Lower leg skin (tissue), 3 donors: ENCODE measurements around the gene CHST8.

Source experiments
- CTCF ChIP-seq, 3 donors: fragments of 450-650 bp; IDR thresholded peaks; one replicate each; pipeline ENCODE4 v1.5.1; 2016; ENCODE audit warnings: antibody characterized with exemption in 3 of 3, mild to moderate bottlenecking in 3 of 3, moderate library complexity in 2 of 3
- POLR2A ChIP-seq, 2 donors: fragments of 450-650 bp; IDR thresholded peaks; one replicate each; pipeline ENCODE4 v1.6.1; 2016 to 2017; ENCODE audit warnings: antibody characterized with exemption in 2 of 2, mild to moderate bottlenecking in 1 of 2, moderate library complexity in 1 of 2

- TF ChIP-seq CTCF (IDR thresholded peaks at IDR 0.05) (no peak), POLR2A (IDR thresholded peaks at IDR 0.05) (no peak)
Observed at GRCh38 chr19:33756177-33756576, 134.4 kb downstream of the CHST8 start.
